ENCODE measurements around the gene MAPK1.

DNA sequence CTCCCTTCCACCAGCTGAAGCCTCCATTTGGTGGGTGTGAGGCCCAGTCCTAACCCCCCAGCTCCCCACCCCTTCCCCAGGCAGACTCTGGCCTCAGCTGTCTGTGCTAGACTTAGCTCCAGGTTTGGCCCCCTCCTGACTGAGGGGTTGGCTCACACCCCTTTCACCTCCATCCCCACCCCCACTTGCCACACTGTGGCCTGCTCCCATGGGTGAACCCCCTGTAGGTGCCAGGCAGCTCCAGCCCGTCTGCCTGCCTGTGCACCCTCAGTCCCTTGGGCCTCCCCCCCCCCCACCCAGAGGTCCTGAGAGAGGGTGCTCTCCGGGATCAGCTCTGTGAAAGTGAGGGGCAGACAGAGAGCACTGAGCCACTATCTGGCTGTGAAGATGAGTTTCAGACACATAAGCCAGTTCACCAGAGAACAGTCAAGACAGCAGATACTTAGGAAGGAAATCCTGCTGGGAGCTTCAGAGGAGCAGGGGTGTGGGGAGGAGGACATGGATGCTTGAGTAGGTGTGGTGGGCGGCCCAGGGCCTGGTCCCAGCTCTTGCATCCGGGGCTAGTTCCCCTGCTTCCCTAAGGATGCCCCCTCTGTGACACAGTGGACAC, 49.0 kb upstream of the MAPK1 start:
- TF ChIP-seq, protein P1, sequence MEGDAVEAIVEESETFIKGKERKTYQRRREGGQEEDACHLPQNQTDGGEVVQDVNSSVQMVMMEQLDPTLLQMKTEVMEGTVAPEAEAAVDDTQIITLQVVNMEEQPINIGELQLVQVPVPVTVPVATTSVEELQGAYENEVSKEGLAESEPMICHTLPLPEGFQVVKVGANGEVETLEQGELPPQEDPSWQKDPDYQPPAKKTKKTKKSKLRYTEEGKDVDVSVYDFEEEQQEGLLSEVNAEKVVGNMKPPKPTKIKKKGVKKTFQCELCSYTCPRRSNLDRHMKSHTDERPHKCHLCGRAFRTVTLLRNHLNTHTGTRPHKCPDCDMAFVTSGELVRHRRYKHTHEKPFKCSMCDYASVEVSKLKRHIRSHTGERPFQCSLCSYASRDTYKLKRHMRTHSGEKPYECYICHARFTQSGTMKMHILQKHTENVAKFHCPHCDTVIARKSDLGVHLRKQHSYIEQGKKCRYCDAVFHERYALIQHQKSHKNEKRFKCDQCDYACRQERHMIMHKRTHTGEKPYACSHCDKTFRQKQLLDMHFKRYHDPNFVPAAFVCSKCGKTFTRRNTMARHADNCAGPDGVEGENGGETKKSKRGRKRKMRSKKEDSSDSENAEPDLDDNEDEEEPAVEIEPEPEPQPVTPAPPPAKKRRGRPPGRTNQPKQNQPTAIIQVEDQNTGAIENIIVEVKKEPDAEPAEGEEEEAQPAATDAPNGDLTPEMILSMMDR (IDR thresholded peaks at IDR 0.05), result no peak
- TF ChIP-seq POLR2A (IDR thresholded peaks at IDR 0.05), result no peak
